ENCODE results near the gene KIF26A.

The KIF26A gene

DNA sequence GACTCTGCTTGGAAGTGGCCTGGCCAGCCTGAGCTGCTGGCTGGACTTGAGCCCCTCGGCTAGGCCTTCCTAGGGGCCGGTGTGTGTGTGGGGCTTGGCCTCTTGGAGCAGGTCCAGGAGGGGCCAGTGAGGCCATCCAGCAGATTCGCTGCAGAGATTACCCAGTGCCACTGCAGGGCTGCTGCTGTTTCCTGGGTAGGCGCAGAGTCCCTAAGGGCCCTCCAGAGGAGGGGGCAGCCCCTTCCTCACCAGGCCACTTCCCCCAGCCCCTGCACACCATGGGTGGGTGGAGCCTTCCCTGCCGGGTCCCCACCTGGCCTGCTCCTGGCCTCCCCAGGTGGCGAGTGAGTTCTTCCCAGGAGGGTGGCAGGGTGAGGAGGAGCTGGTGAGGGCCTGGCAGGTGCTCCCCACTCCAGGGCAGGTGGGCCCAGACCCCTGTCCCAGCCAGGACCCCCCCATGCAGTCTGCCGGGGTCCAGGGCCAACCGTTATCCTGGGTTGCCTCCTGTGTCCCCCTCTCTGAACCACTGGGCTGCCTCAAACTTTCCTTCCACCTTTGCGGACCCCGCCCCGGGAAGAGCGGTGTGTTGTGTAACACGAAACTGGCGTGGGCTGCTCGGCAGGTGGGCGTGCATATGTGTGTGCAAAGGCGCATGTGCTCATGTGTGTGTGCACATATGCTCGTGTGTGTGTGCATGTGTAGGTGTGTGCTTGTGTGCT, 27.7 kb upstream of the KIF26A start:
- no peak overlapping the region for H3K27ac ChIP-seq (ENCODE audit: low read depth, low read length)
- H3K4me2 ChIP-seq (ENCODE audit: low read depth, low read length, poor library complexity, severe bottlenecking) = no peak overlapping the region
- H3K36me3 ChIP-seq (ENCODE audit: low read length) = no peaks in the 10 kb centered on the region
- no peaks in the 10 kb centered on the region for H3K27me3 ChIP-seq (ENCODE audit: low read length)
- H3K9ac ChIP-seq (ENCODE audit: low read length) = no peak overlapping the region
- H3K4me3 ChIP-seq (ENCODE audit: insufficient read depth, low read length, poor library complexity, severe bottlenecking) = no peak overlapping the region
- H3K9me2 ChIP-seq (replicated peaks; ENCODE audit: insufficient read depth, low read length) = no peaks in the 10 kb centered on the region
- no peak for TF ChIP-seq EZH2phosphoT487 (conservative IDR thresholded peaks at IDR 0.05; ENCODE audit: low read length)
- TF ChIP-seq, protein P1, sequence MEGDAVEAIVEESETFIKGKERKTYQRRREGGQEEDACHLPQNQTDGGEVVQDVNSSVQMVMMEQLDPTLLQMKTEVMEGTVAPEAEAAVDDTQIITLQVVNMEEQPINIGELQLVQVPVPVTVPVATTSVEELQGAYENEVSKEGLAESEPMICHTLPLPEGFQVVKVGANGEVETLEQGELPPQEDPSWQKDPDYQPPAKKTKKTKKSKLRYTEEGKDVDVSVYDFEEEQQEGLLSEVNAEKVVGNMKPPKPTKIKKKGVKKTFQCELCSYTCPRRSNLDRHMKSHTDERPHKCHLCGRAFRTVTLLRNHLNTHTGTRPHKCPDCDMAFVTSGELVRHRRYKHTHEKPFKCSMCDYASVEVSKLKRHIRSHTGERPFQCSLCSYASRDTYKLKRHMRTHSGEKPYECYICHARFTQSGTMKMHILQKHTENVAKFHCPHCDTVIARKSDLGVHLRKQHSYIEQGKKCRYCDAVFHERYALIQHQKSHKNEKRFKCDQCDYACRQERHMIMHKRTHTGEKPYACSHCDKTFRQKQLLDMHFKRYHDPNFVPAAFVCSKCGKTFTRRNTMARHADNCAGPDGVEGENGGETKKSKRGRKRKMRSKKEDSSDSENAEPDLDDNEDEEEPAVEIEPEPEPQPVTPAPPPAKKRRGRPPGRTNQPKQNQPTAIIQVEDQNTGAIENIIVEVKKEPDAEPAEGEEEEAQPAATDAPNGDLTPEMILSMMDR (IDR thresholded peaks at IDR 0.05; ENCODE audit: insufficient read depth, low read length, poor library complexity, severe bottlenecking) = no peak
- H3F3A ChIP-seq (ENCODE audit: insufficient read depth) = no peaks in the 10 kb centered on the region
- H3K79me2 ChIP-seq (ENCODE audit: insufficient read depth, low read length) = no peaks in the 10 kb centered on the region
- no peaks in the 10 kb centered on the region for H3K9me3 ChIP-seq (ENCODE audit: insufficient read depth, low read length)
- no peaks in the 10 kb centered on the region for H4K20me1 ChIP-seq (ENCODE audit: low read depth, low read length)
- no peak overlapping the region for H2AFZ ChIP-seq (ENCODE audit: low read depth, low read length, severe bottlenecking)

- Histone ChIP-seq H4K20me1 (ENCODE audit: low read depth, low read length) (no peaks in the 10 kb centered on the region), H3K9me2 (replicated peaks; ENCODE audit: insufficient read depth, low read length) (no peaks in the 10 kb centered on the region), H3F3A (ENCODE audit: insufficient read depth) (no peaks in the 10 kb centered on the region), H3K36me3 (ENCODE audit: low read length) (no peaks in the 10 kb centered on the region), H3K4me2 (ENCODE audit: low read depth, low read length, poor library complexity, severe bottlenecking) (no peak overlapping the region), H3K79me2 (ENCODE audit: insufficient read depth, low read length) (no peaks in the 10 kb centered on the region), H3K9ac (ENCODE audit: low read length) (no peak overlapping the region), H3K4me3 (ENCODE audit: insufficient read depth, low read length, poor library complexity, severe bottlenecking) (no peak overlapping the region), H3K27me3 (ENCODE audit: low read length) (no peaks in the 10 kb centered on the region), H2AFZ (ENCODE audit: low read depth, low read length, severe bottlenecking) (no peak overlapping the region), H3K27ac (ENCODE audit: low read depth, low read length) (no peak overlapping the region), H3K9me3 (ENCODE audit: insufficient read depth, low read length) (no peaks in the 10 kb centered on the region)
- TF ChIP-seq, protein P1 (IDR thresholded peaks at IDR 0.05; ENCODE audit: insufficient read depth, low read length, poor library complexity, severe bottlenecking) = no peak
- TF ChIP-seq EZH2phosphoT487 (conservative IDR thresholded peaks at IDR 0.05; ENCODE audit: low read length) = no peak
These were observed 26.9 kb upstream of the KIF26A start for GRCh38 chr14:104111301-104112112.

DNA sequence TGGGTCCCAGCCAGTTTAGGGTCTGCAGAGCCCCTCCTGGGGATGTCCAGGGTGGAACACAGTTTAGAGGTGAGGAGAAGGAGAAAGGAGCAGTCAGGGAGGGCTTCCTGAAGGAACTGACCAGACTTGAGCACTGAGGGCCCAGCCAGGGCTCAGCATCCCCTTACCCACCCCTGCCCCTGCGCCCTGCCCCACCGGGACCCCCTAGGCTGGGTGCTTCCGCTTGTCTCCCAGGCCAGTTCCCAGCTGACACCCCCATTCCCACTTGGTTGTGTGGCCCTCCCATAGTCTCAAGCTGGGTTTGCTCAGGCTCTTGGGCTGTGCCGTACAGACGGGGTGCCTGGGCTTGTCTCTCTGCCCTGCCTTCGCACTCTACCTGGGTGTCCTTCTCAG, 26.3 kb upstream of the KIF26A start:
- TF ChIP-seq, protein P1 (IDR thresholded peaks at IDR 0.05; ENCODE audit: insufficient read depth, low read length, poor library complexity, severe bottlenecking) = no peak
- TF ChIP-seq EZH2phosphoT487 (conservative IDR thresholded peaks at IDR 0.05; ENCODE audit: low read length) = no peak
- Histone ChIP-seq H3K9ac (ENCODE audit: low read length) (no peak overlapping the region), H3K36me3 (ENCODE audit: low read length) (no peaks in the 10 kb centered on the region), H3K9me2 (replicated peaks; ENCODE audit: insufficient read depth, low read length) (no peaks in the 10 kb centered on the region), H3K27me3 (ENCODE audit: low read length) (no peaks in the 10 kb centered on the region), H3K4me2 (ENCODE audit: low read depth, low read length, poor library complexity, severe bottlenecking) (no peak overlapping the region), H2AFZ (ENCODE audit: low read depth, low read length, severe bottlenecking) (no peak overlapping the region), H3K79me2 (ENCODE audit: insufficient read depth, low read length) (no peaks in the 10 kb centered on the region), H3K9me3 (ENCODE audit: insufficient read depth, low read length) (no peaks in the 10 kb centered on the region), H3F3A (ENCODE audit: insufficient read depth) (no peaks in the 10 kb centered on the region), H4K20me1 (ENCODE audit: low read depth, low read length) (no peaks in the 10 kb centered on the region), H3K4me3 (ENCODE audit: insufficient read depth, low read length, poor library complexity, severe bottlenecking) (no peak overlapping the region), H3K27ac (ENCODE audit: low read depth, low read length) (no peak overlapping the region)
